HepG2 (cell line): ENCODE measurements around the gene NT5C. TPM values are rescaled to one million over a fixed set of nuclear protein-coding genes. Genes with fewer than 3 reads are reported as not detected.

Source experiments
- BRCA1 ChIP-seq: sonication (generic); formaldehyde crosslinking; IDR thresholded peaks from 2 replicates; pipeline ENCODE4 v1.4.0; 2020; ENCODE audit warnings: missing genetic modification reagents
- DMAP1 ChIP-seq: IDR thresholded peaks from 2 replicates; pipeline ENCODE4 v1.6.1; 2016
- DPF2 ChIP-seq: sonication (generic); formaldehyde crosslinking; IDR thresholded peaks from 2 replicates; pipeline ENCODE4 v1.4.0; 2020; ENCODE audit warnings: mild to moderate bottlenecking, low read depth, missing genetic modification reagents, borderline replicate concordance
- GATAD2A ChIP-seq: IDR thresholded peaks from 2 replicates; pipeline ENCODE4 v1.6.1; 2016
- HNRNPH1 ChIP-seq: fragments of 200-400 bp; formaldehyde crosslinking; optimal IDR thresholded peaks from 2 replicates; pipeline ENCODE3; 2017; ENCODE audit warnings: mild to moderate bottlenecking, low read depth, low read length
- HOXA3 ChIP-seq: sonication (generic); formaldehyde crosslinking; IDR thresholded peaks from 2 replicates; pipeline ENCODE4 v1.5.0; 2020; ENCODE audit warnings: missing genetic modification reagents
- KMT2B ChIP-seq: IDR thresholded peaks from 2 replicates; pipeline ENCODE4 v1.6.1; 2016; ENCODE audit warnings: missing genetic modification reagents, missing compliant biosample characterization
- MTA3 ChIP-seq: sonication (generic); formaldehyde crosslinking; IDR thresholded peaks from 2 replicates; pipeline ENCODE4 v1.4.0; 2020; ENCODE audit warnings: missing genetic modification reagents
- NCOR1 ChIP-seq: fragments of 200-600 bp; sonication (generic); IDR thresholded peaks from 2 replicates; pipeline ENCODE4 v1.7.0; 2017; ENCODE audit warnings: antibody characterized with exemption, low read length, borderline replicate concordance
- PHF20 ChIP-seq: sonication (generic); formaldehyde crosslinking; IDR thresholded peaks from 2 replicates; pipeline ENCODE4 v1.5.0; 2020; ENCODE audit warnings: mild to moderate bottlenecking, missing genetic modification reagents
- PHF8 ChIP-seq: sonication (generic); formaldehyde crosslinking; IDR thresholded peaks from 2 replicates; pipeline ENCODE4 v1.5.0; 2020; ENCODE audit warnings: missing genetic modification reagents
- RXRB ChIP-seq: IDR thresholded peaks from 2 replicates; pipeline ENCODE4 v1.6.1; 2016; ENCODE audit warnings: borderline replicate concordance, missing genetic modification reagents, missing compliant biosample characterization
- SIN3B ChIP-seq: fragments of 150-350 bp; IDR thresholded peaks from 2 replicates; pipeline ENCODE4 v1.6.1; 2014; ENCODE audit warnings: low read length
- SP4 ChIP-seq: sonication (generic); formaldehyde crosslinking; IDR thresholded peaks from 2 replicates; pipeline ENCODE4 v1.8.1; 2023; ENCODE audit warnings: mild to moderate bottlenecking, missing genetic modification reagents
- SP5 ChIP-seq: IDR thresholded peaks from 2 replicates; pipeline ENCODE4 v1.6.1; 2016; ENCODE audit warnings: low read depth, borderline replicate concordance
- TP53 ChIP-seq: sonication (generic); formaldehyde crosslinking; conservative IDR thresholded peaks from 2 replicates; pipeline ENCODE4 v1.4.0; 2020; ENCODE audit warnings: missing genetic modification reagents
- ZFX ChIP-seq: sonication (generic); formaldehyde crosslinking; IDR thresholded peaks from 2 replicates; pipeline ENCODE4 v1.4.0; 2020; ENCODE audit warnings: mild to moderate bottlenecking, low read depth, missing genetic modification reagents, moderate library complexity
- ZMAT5 ChIP-seq: sonication (generic); formaldehyde crosslinking; IDR thresholded peaks from 2 replicates; pipeline ENCODE4 v1.5.0; 2020; ENCODE audit warnings: mild to moderate bottlenecking, low read depth, missing genetic modification reagents, borderline replicate concordance
- ZNF263 ChIP-seq: sonication (generic); formaldehyde crosslinking; IDR thresholded peaks from 2 replicates; pipeline ENCODE4 v1.4.0; 2020; ENCODE audit warnings: missing genetic modification reagents
- ZNF530 ChIP-seq: sonication (generic); formaldehyde crosslinking; IDR thresholded peaks from 2 replicates; pipeline ENCODE4 v1.5.0; 2020; ENCODE audit warnings: low read depth, mild to moderate bottlenecking, missing genetic modification reagents
- ZNF792 ChIP-seq: IDR thresholded peaks from 2 replicates; pipeline ENCODE4 v1.6.1; 2016
- polyA plus RNA-seq, 8 experiments: library from polyadenylated mRNA; depleted of rRNA in 3 of 8; stranded (reverse) in 7 of 8; unstranded in 1 of 8; fragments of >200 nt; fragmentation: Illumina TruSeq in 4 of 8; extraction: Trizol in 4 of 8; gene quantifications; 2 replicates each; pipeline versions ENCODE4 v1.2.1 to v1.2.3, GENCODE V29; 2011 to 2016; ENCODE audit warnings: low read depth in 4 of 8, missing spikeins in 1 of 8, mixed read lengths in 1 of 8; ENCODE audit not compliant: insufficient read depth in 1 of 8
- total RNA-seq, 5 experiments: library from RNA; depleted of rRNA; stranded (reverse); fragments of >200 nt; fragmentation: Illumina TruSeq; extraction: Trizol; gene quantifications; 2 replicates each; pipeline ENCODE4 v1.2.3, GENCODE V29; 2016; ENCODE audit warnings: low read depth in 1 of 5
- TF ChIP-seq, protein P1 (sequence below): sonication (generic); formaldehyde crosslinking; IDR thresholded peaks from 2 replicates; pipeline ENCODE4 v1.4.0; 2020; ENCODE audit warnings: missing genetic modification reagents
- TF ChIP-seq, protein P2 (sequence below): sonication (generic); formaldehyde crosslinking; IDR thresholded peaks from 2 replicates; pipeline ENCODE4 v1.4.0; 2020; ENCODE audit warnings: mild to moderate bottlenecking, missing genetic modification reagents
- TF ChIP-seq, protein P3 (sequence below): sonication (generic); formaldehyde crosslinking; IDR thresholded peaks from 2 replicates; pipeline ENCODE4 v1.5.1; 2020; ENCODE audit warnings: missing genetic modification reagents, mild to moderate bottlenecking, borderline replicate concordance

Gene NT5C
- total and polyA plus RNA-seq, 2 of the 13 experiments (the other 11 are each of a cell fraction or from before 2014, with no cell fraction given), result 42.8 to 48.6 TPM

GRCh38 chr17:75086496-75087181 is 44.9 kb downstream of the NT5C start (continued):
- TF ChIP-seq, protein P1, sequence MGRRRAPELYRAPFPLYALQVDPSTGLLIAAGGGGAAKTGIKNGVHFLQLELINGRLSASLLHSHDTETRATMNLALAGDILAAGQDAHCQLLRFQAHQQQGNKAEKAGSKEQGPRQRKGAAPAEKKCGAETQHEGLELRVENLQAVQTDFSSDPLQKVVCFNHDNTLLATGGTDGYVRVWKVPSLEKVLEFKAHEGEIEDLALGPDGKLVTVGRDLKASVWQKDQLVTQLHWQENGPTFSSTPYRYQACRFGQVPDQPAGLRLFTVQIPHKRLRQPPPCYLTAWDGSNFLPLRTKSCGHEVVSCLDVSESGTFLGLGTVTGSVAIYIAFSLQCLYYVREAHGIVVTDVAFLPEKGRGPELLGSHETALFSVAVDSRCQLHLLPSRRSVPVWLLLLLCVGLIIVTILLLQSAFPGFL (CRISPR knock-in tag), result no peak
- TF ChIP-seq DMAP1 (CRISPR knock-in tag), result no peak
- peak; percentile 55; the same call in 1 of the 2 replicates for TF ChIP-seq ZNF263
- TF ChIP-seq GATAD2A (CRISPR knock-in tag), result peak; percentile 82
- peak; percentile 33; the same call in 1 of the 2 replicates for TF ChIP-seq NCOR1
- TF ChIP-seq HNRNPH1, result no peak
- no peak for TF ChIP-seq ZMAT5 (CRISPR knock-in tag)
- TF ChIP-seq PHF8, result no peak; the same call in 1 of the 2 replicates
- no peak for TF ChIP-seq KMT2B (CRISPR knock-in tag)
- peak; percentile 55 for TF ChIP-seq ZFX (CRISPR knock-in tag)
- TF ChIP-seq TP53 (CRISPR knock-in tag), result no peak
- TF ChIP-seq BRCA1 (CRISPR knock-in tag), result 0 out of 2 replicates have a peak, but pooled peaks have one; percentile 55
- no peak for TF ChIP-seq SIN3B
- no peak for TF ChIP-seq MTA3 (CRISPR knock-in tag)
- 0 out of 2 replicates have a peak, but pooled peaks have one; percentile 32 for TF ChIP-seq DPF2
- TF ChIP-seq SP4, result 0 out of 2 replicates have a peak, but pooled peaks have one; percentile 48
- peak; percentile 79 for TF ChIP-seq SP5 (CRISPR knock-in tag)
- 0 out of 2 replicates have a peak, but pooled peaks have one; percentile 15 for TF ChIP-seq ZNF530 (CRISPR knock-in tag)
- TF ChIP-seq HOXA3, result peak; percentile 57
- TF ChIP-seq ZNF792 (CRISPR knock-in tag), result peak; percentile 58; the same call in 1 of the 2 replicates
- TF ChIP-seq, protein P2, sequence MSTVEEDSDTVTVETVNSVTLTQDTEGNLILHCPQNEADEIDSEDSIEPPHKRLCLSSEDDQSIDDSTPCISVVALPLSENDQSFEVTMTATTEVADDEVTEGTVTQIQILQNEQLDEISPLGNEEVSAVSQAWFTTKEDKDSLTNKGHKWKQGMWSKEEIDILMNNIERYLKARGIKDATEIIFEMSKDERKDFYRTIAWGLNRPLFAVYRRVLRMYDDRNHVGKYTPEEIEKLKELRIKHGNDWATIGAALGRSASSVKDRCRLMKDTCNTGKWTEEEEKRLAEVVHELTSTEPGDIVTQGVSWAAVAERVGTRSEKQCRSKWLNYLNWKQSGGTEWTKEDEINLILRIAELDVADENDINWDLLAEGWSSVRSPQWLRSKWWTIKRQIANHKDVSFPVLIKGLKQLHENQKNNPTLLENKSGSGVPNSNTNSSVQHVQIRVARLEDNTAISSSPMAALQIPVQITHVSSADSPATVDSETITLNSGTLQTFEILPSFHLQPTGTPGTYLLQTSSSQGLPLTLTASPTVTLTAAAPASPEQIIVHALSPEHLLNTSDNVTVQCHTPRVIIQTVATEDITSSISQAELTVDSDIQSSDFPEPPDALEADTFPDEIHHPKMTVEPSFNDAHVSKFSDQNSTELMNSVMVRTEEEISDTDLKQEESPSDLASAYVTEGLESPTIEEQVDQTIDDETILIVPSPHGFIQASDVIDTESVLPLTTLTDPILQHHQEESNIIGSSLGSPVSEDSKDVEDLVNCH (CRISPR knock-in tag), result no peak
- TF ChIP-seq, protein P3, sequence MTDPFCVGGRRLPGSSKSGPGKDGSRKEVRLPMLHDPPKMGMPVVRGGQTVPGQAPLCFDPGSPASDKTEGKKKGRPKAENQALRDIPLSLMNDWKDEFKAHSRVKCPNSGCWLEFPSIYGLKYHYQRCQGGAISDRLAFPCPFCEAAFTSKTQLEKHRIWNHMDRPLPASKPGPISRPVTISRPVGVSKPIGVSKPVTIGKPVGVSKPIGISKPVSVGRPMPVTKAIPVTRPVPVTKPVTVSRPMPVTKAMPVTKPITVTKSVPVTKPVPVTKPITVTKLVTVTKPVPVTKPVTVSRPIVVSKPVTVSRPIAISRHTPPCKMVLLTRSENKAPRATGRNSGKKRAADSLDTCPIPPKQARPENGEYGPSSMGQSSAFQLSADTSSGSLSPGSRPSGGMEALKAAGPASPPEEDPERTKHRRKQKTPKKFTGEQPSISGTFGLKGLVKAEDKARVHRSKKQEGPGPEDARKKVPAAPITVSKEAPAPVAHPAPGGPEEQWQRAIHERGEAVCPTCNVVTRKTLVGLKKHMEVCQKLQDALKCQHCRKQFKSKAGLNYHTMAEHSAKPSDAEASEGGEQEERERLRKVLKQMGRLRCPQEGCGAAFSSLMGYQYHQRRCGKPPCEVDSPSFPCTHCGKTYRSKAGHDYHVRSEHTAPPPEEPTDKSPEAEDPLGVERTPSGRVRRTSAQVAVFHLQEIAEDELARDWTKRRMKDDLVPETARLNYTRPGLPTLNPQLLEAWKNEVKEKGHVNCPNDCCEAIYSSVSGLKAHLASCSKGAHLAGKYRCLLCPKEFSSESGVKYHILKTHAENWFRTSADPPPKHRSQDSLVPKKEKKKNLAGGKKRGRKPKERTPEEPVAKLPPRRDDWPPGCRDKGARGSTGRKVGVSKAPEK (CRISPR knock-in tag), result no peak
- peak; percentile 35; the same call in 1 of the 2 replicates for TF ChIP-seq PHF20 (CRISPR knock-in tag)
- peak; percentile 71 for TF ChIP-seq RXRB (CRISPR knock-in tag)
